GM21786 (cell line): ENCODE results near the gene PTPRN2.
"Not testable (repeated sequence)": the region's sequence is repeated elsewhere in the genome, so short reads cannot be mapped to it uniquely, and the experiment has no call there.

Experiments used
- ATAC-seq: cut with Tn5 transposase; IDR thresholded peaks from one replicate; pipeline ENCODE4 v1.9.1; 2021; ENCODE audit not compliant: unreplicated experiment

PTPRN2 gene

DNA sequence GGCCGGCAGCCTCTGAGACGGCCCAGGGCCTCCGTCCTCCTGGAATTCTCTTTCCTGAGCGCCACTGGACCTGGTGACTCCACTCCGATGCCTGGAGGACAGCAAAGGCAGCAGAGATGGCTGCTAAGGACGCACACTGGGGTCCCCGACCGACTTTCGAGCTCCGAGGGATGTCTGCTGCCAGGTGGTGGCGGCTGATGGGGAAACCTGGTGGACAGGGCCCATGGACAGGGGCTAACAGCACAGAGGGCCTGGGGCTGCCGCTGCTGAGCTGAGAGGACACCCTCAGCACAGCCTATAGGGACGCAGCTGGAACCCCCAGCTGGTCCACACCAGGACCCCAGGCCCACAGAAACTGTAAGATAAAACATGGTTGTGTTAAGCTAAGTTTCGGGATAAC lies 884.5 kb downstream of the PTPRN2 start:
- ATAC-seq: no peak

DNA sequence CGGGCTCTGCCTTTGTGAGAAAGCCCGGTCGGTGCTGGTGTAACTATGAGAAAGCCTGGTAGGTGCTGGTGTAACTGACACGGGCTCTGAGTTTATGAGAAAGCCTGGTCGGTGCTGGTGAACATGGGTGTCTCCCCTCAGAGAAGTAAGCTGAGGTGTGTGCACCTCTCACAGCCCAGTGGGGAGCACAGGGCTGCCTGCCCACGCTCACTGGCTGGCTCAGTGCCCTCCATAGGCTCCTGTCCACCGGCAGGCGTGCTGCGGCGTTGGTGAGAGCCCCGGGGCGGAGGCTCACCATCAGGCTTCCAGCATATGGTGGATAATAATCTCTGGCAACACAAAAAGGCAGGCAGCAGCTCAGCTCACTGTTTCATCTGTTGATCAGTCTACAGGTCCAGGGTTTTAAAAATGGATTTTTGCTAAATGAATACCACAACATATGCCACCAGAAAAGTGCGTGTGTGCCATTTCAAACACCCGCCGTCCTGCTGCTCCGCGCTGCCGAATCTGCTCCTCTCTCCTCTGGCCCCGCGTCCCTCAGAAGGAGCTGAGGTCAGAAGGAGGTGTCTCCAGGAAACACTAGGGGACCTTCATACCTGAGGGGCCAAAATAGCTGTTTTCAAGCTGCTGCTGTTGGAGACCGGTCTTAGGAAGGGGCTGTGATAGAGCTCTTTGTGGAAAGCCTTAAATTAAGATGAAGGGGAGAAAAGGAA lies 885.2 kb downstream of the PTPRN2 start:
- no peak for ATAC-seq

DNA sequence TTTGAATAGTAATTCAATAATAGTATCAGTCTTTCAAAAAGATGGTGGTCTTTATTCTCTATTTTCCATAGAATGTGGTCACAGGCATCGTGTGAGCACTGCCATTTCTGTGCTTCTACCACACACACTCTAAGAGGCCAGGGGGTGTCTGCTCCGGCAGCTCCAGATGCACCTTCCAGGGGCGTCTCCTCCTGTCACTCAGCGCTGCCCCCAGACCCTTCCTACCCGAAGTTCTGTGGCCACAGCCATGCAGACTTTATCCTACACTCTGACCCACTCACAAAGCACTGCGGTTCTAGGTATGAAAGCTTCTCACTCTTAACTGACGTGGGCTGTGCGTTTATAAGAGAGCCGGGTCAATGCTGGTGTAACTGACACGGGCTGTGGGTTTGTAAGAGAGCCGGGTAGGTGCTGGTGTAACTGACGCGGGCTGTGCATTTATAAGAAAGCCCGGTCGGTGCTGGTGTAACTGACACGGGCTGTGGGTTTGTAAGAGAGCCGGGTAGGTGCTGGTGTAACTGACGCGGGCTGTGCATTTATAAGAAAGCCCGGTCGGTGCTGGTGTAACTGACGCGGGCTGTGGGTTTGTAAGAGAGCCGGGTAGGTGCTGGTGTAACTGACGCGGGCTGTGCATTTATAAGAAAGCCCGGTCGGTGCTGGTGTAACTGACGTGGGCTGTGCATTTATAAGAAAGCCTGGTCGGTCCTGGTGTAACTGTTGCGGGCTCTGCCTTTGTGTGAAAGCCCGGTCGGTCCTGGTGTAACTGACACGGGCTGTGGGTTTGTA lies 886.0 kb downstream of the PTPRN2 start:
- ATAC-seq: not testable (repeated sequence)

DNA sequence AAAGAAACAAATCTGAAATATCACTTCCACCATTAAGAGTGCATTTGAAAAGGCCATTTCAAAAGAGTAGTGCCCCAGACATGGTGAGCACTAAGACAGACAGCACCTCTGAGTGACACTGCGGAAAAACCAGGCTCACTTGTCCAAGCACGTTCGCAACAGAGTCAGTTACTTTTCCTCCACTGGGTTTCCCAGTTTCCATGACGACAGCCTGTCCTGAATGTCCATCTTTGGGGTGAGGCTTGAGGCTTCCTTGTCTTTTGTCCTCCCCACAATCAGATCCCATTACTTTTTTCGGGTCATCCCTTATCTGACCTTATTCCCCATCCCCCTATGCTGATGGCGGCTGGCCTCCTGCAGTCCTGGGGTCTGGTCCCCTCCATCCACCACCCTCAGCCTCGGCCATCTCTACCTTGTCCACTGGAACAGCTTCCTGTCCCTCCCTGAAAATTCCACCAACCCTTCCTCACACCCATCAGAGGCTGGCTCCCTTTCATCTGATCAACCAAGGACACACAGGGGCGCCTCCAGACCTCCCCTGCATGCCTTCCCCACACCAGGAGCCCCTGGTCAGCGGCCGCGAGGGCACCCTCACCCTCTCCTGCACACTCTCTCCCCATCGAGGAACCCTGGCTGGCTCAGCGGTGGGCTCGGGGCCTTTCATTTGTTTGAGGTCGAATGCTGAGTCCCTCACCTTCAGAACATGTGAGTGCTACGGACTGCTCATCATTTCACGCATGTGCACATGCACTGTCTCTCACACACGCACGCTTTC lies 887.2 kb downstream of the PTPRN2 start:
- ATAC-seq: no peak

DNA sequence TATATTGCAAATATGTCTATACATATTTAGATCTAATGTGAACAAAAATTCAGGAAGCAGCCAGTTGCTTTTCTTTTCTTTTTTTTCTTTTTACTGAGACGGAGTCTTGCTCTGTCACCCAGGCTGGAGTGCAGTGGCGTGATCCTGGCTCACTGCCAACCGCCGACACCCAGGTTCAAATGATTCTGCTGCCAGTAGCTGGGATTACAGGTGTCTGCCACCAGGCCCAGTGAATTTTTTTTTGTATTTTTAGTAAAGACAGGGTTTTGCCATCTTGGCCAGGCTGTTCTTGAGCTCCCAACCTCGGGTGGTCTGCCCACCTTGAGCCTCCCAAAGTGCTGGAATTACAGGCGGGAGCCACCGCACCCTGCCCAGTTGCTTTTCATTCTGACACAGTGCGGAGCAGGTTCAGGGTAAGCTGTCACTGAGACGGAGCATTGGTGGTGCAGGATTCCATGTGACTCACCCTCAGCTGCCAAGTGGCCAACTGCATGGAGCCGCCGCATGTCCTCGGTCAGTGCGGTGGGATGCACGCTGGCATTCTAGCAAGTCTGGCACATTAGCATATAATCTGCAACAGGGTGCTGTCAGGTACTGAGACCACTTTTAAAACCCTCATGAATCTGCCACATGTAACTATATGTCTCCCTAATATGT lies 888.1 kb downstream of the PTPRN2 start:
- ATAC-seq: no peak

DNA sequence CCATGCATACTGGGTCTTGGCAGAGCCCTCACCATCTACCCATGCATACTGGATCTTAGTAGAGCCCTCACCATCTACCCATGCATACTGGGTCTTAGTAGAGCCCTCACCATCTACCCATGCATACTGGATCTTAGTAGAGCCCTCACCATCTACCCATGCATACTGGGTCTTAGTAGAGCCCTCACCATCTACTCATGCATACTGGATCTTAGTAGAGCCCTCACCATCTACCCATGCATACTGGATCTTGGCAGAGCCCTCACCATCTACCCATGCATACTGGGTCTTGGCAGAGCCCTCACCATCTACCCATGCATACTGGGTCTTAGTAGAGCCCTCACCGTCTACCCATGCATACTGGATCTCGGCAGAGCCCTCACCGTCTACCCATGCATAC lies 890.3 kb downstream of the PTPRN2 start:
- not testable (repeated sequence) for ATAC-seq

DNA sequence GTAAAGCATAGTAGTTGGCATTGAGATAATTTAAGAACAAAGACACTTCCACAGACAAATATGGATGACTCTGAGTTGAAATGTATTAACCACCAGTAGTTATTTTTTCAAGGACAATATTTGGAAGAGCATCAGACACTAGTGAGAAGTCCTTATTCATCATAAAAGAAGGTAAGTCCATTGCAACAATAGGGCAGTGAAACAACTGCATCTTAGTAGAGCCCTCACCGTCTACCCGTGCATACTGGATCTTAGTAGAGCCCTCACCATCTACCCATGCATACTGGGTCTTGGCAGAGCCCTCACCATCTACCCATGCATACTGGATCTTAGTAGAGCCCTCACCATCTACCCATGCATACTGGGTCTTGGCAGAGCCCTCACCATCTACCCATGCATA lies 892.0 kb downstream of the PTPRN2 start:
- not testable (repeated sequence) for ATAC-seq

DNA sequence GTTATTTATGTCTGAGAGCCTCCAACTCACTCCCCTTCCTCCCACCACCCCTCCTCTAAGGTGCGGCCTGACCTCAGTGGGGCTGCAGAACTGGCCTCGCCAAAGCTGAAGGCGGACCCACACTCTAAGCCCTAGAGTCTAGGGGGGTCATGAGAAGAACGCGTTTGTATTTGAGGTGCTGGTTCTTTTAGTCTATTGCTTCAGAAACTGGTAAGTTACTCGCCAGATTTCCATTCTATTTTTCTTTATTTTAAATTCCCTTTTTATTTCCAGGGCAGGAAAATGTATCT lies 893.3 kb downstream of the PTPRN2 start:
- no peak for ATAC-seq

DNA sequence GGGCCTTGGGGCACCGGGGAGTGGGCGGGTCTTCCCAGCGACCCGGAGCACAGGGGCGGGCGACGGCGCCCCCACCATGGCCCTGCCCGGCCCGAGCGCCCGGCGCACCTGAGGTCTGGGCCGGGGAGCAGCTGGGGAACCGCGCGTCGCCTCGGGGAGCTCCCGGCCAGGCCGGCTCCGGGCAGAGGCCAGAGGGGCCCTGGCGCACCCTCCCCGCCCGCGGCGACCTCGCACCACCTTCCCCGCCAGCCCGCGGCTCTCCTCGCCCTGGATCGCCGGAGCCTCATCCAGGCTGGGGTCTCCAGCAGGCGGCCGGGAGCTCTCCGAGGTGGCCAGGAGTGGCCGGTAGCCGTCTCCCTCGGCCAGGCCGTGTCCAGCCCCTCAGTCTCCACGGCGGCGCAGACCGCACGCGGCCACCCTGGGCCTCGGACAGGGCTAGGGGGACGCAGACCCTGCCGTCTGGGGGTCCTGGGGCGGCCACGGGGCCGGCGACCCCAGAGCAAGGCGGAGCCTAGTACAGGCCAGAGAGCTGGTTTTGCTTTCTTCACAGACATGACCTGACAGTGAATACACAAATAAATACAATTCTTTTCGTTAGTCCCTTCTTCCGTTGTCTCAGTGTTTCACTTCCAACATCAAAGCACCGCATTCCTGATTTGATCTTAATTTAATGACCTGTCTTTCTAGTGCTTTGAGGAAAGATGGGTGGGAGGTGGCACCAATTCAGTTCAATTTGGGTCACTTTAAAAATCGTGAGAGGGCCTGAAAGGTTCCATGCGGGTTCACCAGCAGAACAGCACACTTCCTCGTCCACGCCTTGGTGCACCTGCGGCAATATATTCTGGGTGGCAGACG lies 893.9 kb downstream of the PTPRN2 start:
- no peak for ATAC-seq

DNA sequence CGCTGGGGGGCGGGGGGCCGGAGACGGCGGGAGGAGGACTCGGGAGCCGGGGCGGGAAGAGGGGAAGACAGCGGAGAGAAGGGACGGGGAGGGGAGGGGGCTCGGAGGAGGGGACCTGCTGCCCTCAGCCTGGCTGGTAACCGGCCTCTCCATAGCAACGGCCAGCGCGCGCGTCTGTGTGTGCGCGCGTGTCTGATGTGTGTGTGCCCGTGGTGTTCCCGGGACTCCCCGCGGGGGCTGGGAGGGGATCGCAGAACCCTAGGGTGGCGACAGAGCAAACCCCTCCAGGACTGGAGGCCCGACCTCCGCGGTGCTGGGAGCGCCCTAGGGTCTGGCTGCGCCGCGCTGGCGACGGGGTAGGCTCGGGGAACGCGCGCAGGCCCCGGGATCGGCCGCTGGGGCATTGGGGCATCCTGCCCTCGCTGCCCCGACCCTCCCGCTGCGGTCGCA lies 894.5 kb downstream of the PTPRN2 start:
- no peak for ATAC-seq

DNA sequence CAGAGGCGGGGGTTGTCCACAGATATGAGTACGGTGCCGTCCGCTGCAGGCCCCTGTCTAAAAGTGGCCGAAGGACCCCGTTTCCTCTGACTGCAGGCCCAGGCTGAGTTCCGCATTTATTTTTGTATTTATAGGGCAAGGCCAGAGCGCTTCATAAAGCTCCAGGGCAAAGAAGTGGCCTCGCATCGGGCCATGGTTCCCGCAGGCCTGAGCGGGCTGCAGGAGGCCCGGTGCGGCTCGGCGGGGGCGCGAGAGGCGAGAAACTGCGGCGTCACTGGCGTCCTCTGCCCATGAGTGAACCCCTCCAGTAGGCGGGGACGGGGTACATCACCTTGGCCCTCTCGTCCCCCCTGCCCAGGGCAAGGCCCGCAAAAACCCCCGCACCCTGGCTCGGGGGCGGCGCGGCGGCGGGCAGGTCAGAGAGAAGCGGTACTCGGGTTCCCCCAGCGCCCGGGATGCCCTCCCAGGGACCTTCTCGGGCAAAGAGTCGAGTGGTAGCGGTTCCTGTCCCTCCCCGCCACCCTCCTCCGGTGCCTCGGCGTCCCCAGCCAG lies 895.1 kb downstream of the PTPRN2 start:
- no peak for ATAC-seq

DNA sequence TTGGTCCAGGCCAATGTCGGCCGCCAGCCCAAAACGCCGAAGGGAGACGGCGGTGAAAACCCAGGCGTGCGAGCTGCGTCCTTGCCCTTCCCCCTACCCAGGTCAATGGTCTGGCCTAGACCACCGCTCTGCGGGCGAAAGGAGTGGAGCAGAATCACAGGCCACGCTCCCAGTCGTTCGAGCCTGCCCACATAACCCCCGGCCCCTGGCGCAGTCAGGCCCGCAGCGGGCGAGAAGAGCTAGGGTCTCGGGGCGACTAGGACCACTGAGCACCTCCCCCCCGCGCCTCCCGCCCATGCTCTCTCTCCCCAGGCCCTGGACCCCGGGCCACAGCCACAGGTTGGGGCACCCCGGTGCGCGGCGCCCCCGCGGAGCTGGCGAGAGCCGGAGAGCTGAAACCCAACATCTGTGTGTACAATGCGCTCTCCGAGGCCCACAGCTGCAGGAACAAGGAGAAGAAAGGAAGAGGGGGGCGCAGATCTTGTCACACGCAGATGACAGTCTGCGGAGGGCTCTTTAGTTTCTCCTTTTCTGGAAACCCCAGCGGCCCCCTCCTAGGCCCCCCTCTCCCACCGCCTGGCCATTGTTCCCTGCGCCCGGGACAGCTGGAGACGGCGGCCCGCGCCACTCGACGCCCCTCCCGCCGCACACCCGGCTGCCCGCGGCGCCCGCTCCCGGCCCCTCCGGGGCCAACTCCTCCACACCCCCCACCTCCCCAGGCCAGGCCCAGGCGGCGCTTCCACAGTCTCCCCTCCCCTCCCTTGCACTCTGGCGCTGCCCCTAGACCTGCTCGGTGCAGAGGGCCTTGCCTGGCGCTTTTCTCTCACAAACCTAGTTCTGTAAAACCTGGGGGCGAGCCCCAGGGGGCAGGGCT lies 895.8 kb downstream of the PTPRN2 start:
- ATAC-seq: no peak

DNA sequence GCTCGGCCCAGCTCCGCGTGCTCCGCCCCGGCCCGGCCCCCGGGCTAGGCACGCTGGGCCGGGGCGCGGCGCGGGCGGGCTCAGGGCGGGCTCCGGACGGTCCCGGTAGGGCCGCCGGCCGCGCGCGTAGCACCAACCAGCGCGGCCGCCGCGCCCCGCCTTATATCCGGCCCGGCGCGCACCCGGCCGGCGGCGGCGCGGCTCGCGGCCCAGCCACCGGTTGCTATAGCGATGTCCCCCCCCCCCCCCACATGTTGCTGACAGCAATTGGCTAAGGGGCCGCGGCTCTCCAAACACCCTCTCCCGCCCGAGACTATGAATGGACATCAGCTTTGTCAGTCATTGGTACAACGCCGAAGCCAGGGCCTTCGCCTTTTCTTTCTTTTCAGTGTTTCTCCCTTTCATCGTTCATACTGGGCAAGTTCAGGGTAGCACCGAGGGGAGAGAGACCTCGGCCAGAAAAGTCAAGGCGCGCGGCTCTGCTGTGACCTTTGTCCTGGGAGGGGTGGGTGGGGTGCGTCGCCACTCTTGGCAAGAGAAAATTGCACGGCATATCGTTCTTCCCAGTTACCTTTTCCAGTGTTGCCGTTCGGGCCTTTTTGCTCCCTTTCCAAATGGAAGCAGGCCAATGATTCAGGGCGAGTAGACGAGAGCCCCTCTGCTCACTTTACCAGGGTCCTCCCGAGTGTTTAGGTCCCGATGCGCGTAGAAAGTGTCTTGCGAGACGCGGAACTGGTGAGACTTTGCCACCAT lies 896.6 kb downstream of the PTPRN2 start:
- no peak for ATAC-seq

DNA sequence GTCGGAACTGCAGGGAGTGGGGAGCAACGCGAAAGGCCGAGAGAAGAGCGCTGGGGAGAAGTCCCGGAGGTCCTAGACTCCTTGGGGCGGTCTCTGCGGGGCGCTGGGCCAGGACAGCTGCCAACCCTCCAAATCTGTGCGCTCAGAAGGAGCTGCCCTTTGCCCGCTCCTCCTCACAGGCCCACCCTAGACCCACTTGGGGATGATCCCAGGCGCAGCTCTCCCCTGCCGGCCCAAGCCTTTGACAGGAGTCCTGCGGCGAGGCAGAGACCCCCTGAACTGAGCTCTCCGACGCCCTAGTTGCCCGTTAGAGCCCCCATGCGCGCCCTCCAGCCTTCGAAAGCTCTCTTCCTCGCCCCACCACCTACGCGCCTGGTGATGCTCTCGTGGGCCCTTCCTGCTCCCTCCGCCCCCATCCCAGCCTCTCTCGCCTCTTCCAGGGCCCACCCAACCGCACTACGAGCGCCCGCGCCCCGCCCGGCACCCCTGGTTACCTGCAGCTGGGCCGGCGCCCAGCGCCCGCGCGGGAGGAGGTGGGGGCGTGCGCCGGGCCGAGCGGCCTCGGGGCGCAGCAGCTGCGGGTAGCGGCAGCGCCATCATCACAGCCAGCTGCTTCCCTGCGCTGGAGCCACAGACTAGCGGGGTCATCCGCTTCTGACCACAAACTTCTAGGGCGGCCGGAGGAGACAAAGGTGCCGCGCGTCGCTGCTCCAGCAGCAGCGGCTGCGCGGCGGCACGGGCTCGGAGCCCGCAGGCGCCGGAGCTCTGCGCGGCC lies 897.4 kb downstream of the PTPRN2 start:
- no peak for ATAC-seq

DNA sequence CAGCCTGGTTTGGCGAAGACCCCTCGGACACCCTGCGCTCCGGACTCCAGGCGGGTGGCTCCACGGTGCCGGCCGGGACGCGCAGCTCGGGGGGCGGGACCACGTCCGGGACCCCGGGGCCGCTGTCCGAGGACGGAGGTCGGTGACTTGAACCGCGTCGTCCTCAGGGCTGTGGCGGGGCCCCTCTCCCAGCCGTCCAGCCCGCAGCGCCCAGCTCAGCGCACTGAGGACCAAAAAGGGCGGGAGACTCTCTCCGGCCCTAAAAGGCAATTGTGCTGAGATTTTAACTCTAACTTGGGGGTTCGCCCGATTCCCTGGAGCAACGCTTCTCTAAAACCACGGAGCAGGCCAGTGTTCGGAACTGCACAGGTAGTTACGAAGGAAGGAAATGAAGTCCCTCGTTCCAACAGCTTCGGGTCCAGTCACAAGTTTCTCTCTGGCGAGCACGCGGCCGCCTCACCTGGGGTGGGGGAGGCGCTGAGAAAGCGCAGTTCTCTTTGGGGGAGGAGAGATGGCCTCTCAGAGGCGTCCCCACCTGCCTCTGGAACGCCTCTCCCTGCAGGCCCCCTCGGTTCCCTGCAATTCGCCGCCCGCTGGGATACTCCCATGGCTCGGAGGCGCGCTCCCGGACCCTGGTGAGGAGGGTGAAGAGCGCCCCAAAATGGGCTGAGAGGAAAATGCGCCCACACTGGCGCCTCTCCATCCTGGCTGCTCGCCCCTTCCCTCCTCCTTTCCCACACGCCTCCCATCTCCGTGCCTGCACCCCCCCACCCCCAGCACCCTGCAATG lies 898.2 kb downstream of the PTPRN2 start:
- ATAC-seq: no peak

DNA sequence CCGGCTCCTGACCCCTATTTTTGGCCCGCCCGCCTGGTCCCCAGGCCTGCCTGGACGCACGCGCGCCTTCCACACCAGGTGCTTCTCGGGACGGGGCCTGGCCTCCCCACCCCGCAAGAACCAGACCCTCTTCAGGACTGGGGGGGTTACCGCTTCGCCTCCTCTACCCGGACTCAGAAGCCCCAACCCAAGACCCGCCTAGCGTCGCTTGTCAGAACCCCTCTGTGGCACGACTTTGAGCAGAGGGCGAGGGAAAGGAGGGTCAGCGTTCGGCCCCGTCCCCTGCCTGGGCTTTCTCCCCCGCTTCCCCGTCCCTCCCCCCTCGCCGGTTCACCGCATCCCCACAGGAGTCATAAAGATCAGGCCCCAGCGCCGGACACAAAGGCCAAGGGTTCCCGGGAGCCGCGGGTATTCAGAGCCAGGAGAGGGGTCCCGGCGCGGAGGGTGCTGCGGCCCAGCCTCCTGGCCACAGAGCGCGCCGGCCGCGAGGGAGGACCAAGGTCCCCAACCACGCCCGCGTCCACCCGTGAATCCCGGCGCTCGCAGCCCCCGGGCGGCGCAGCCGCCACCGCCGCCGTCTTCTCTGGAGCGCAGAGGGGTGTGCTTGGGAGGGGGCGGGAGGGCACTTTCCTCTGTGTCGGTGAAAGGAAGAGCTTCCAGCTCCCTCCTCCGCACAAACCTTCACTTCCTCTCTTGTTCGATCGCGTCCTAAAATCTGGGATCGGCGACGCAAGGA lies 898.9 kb downstream of the PTPRN2 start:
- ATAC-seq: no peak
